GM19438 (cell line): ENCODE data around the gene HDAC6.
"Not testable (repeated sequence)": the region's sequence is repeated elsewhere in the genome, so short reads cannot be mapped to it uniquely, and the experiment has no call there.

ENCODE experiments used
- ATAC-seq: cut with Tn5 transposase; IDR thresholded peaks from one replicate; pipeline ENCODE4 v1.9.1; 2021; ENCODE audit warnings: low read depth; ENCODE audit not compliant: unreplicated experiment

Gene HDAC6

GRCh38 chrX:48823053-48823452 is 21.2 kb downstream of the HDAC6 start:
- no peak for ATAC-seq

DNA sequence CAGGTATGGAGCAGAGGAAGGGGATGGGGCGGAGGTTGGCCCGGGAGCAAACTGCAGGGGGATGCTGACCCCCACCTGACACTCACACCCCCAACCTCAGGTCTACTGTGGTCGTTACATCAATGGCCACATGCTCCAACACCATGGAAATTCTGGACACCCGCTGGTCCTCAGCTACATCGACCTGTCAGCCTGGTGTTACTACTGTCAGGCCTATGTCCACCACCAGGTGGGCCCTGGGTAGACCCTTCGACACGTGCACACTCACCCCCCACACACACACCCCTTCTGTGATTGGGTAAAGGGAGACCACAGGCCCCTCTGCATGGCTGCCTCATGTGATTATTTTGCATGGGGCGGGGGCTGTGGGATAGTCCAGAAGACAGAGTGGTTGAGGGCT is 22.2 kb downstream of the HDAC6 start:
- no peak for ATAC-seq

- no peak for ATAC-seq
Observed at GRCh38 chrX:48826135-48826875, 24.4 kb downstream of the HDAC6 start, which contains the start of gene ERAS. Gene ERAS, plus strand, starts transcription at chrX:48826513. Its CDS starts 2,611 bp downstream, at chrX:48829124.

DNA sequence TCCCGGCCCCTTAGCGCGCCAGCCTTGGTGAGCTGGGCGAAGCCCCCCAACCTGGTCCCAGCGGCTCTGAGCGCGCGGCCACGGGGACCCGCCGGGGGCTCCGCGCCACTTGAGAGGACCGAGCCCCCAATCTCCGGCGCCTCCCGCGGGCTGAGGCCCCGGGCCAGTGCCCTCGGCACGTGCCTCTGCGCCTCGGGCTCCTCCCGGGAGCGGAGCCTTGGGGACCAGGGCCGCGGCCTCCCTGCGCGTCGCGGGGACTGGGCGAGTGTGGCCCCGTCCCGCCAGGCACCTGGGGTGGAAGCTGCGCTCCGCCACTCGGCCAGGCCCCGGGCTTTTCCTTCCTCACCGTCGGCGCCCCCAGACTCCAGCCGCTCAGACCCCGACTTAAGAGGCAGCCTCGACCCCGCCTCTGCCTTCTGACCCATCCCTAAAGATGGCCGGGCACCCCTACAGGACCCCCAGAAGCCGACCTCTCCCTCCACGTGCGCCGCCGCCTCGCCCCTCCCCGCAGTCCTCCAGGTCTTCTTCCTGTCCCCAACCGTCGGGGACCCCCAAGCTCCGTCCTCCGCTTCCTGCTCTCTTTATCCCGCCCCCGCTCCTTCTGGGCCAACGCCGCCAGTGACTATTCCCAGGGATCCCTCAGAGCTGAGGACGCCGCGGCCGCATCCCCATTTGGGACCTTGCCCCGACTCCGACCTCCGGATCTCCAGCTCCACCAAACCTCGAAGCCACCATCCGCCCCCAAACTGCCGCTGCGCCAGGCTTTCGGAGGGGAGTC is 25.2 kb downstream of the HDAC6 start:
- ATAC-seq: no peak

GRCh38 chrX:48827654-48827968 is 25.7 kb downstream of the HDAC6 start:
- ATAC-seq: no peak

DNA sequence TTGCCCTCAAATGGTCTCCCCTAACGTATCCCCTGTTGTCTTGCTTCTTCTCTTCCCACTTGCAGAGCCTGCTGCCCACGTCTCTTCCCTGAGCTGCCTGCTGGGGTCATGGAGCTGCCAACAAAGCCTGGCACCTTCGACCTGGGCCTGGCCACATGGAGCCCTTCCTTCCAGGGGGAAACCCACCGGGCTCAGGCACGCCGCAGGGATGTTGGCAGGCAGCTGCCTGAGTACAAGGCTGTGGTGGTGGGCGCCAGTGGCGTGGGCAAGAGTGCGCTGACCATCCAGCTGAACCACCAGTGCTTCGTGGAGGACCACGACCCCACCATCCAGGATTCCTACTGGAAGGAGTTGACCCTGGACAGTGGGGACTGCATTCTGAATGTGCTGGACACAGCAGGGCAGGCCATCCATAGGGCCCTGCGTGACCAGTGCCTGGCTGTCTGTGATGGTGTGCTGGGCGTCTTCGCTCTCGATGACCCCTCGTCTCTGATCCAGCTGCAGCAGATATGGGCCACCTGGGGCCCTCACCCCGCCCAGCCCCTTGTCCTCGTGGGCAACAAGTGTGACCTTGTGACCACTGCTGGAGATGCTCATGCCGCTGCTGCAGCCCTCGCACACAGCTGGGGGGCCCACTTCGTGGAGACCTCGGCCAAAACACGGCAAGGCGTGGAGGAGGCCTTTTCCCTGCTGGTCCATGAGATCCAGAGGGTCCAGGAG is 27.3 kb downstream of the HDAC6 start:
- no peak for ATAC-seq

- no peak for ATAC-seq
Observed at GRCh38 chrX:48831136-48831908, 29.5 kb downstream of the HDAC6 start.

- no peak for ATAC-seq
Observed at GRCh38 chrX:48831909-48832291, 30.0 kb downstream of the HDAC6 start.

DNA sequence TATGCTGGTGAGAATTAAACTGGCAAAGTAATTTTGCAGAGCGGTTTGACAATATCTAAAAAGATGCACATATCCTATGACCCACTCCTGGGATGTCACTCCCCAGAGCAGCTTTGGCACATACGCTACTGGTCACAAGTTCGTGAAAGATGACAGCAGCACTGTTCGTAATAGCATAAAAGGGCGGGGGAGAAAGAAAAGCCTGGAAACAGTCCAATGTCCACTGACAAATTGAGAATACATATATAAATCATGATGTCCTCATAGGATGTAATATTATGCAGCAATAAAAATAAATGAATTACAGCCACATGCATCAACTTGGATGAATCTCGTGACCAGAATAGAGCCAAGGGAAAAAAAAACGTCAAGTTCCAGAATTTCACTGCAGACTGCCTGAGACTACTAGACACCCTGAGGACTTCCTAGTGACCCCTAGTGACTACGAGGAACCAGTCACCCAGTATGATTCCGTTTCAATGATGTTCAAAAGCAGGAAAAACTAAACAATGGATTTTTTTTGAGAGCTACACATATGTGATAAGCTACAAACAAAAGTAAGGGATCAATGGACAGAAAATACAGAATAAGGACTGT is 31.8 kb downstream of the HDAC6 start:
- no peak for ATAC-seq

DNA sequence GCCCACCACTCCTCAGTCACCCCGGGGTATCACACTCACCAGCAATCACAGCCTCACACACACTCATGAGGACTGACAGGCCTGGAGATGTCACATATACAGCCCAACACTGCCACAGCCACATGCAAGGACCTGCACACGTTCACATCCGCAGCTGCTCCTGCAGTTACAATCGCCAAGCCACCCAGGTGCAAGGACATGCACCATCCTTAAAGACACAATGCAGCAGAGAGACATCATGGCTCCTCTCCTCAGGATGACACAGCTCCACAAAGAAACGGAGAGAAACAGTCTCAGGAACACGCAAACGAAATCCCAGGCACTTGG is 32.5 kb downstream of the HDAC6 start:
- no peak for ATAC-seq

DNA sequence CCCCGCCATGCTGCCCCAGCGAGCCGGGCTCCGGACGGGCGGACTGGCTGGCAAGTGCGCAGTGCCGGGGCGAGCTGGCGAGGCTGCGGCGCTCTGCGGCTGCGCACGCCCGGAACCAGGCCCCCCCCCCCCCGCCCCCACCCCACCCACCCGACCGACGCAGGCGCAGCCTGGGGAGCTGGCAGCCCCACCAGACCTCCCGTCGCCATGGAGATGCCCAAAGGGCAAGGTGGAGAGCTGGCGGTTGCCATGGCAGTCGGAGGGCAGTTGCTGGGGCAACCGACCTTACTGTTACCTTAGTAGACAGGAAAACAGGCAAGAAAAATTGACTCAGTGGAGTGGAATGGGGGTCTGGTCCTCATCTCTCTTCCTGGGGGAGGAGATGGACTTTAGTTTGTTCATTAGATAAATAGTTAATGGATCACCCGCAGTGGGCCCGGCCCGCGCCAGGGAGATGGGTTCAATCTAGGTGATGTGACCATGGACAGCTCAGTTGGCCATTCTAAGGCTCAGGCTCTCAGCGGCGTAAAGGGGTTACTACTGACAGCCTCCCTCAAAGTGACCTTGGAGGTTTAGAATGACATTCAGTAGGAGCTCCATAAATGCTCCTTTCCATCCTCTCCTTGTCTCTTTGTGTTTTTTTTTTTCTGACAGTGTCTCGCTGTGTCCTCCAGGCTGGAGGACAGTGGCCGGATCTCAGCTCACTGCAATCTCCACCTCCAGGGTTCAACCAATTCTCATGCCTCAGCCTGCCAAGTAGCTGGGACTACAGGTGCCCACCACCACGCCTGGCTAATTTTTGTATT is 33.9 kb downstream of the HDAC6 start, which contains the start of gene PCSK1N:
Gene PCSK1N (minus strand): TSS at position 87 of the 806 bp plus-strand sequence. CDS start 78 bp downstream, at position 9.
- ATAC-seq: no peak

DNA sequence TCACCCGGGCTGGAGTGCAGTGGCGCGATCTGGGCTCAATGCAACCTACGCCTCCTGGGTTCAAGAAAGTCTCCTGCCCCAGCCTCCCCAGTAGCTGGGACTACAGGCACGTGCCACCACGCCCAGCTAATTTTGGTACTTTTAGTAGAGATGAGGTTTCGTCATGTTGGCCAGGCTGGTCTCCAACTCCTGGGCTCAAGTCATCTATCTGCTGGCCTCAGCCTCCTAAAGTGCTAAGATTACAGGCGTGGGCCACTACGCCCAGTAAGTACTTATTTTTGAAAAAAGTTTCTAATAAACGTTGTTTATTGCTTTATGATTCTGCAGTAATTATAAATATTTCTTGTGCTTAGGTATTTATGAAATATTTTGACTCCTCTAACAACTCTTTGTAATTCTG is 37.8 kb downstream of the HDAC6 start:
- ATAC-seq: no peak

GRCh38 chrX:48848847-48849246 is 47.0 kb downstream of the HDAC6 start:
- no peak for ATAC-seq

DNA sequence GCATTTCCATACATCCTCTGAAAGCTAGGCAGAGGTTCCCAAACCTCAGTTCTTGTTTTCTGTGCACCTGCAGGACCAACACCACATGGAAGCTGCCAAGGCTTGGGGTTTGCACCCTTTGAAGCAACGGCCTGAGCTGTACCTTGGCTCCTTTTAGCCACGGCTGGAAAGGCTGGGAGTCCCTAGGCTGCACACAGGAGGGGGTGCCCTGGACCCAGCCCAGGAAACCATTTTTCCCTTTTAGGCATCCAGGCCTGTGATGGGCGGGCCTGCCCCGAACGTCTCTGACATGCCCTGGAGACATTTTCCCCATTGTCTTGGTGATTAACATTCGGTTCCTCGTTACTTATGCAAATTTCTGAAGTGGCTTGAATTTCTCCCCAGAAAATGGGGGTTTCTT is 51.0 kb downstream of the HDAC6 start:
- ATAC-seq: no peak

DNA sequence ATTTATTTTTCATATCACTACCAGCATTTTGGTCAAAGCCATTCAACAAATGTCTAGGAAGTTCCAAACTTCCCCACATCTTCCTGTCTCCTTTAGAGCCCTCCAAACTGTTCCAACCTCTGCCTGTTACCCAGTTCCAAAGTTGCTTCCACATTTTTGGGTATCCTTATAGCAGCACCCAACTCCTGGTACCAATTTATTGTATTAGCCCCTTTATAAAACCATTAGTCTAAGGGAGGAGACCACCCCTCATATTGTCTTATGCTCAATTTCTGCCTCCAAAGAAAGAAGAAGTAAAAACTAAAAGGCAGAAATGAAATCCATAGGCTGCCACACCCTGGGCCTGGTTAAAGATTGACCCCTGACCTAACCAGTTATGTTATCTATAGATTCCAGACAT is 51.6 kb downstream of the HDAC6 start:
- ATAC-seq: not testable (repeated sequence)

DNA sequence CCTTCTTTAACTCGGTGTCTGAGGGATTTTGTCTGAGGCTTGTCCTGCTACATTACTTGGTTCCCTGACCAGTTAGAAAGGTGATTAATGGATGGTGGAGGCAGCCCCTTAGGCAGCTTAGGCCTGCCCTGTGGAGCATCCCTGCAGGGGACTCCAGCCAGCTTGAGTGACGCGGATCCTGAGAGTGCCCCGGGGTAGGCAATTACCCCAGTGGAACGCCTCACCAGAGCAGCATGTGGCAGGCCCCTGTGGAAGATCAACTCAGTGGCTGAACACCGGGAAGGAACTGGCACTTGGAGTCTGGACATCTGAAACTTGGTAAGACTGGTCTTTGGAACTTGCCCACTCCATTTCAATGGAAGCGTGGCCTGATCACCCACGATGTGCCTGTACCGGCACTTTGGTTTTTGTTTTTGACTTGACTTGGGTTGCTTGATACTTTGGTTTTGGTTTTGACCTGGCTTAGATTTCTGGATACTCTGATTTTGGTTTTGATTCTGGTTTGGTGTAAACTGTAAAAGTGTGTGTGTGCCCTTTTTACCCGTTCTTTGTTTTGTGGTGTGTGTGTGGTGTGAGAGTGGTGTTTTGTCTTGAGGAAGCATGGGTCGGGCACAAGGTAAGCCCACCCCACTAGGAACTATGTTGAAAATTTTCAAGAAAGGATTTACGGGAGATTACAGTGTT is 52.4 kb downstream of the HDAC6 start:
- not testable (repeated sequence) for ATAC-seq

- no peak for ATAC-seq
Observed at GRCh38 chrX:48854898-48855297, 53.0 kb downstream of the HDAC6 start.

GRCh38 chrX:48864210-48864609 is 62.3 kb downstream of the HDAC6 start:
- ATAC-seq: no peak

GRCh38 chrX:48872017-48872416 is 70.2 kb downstream of the HDAC6 start:
- not testable (repeated sequence) for ATAC-seq
